ENCODE measurements around the gene PLB1.
"Not testable (repeated sequence)": the region's sequence is repeated elsewhere in the genome, so short reads cannot be mapped to it uniquely, and the experiment has no call there.

PLB1 gene

GRCh38 chr2:28471214-28471613, 24.6 kb upstream of the PLB1 start:
- TF ChIP-seq, protein P1, sequence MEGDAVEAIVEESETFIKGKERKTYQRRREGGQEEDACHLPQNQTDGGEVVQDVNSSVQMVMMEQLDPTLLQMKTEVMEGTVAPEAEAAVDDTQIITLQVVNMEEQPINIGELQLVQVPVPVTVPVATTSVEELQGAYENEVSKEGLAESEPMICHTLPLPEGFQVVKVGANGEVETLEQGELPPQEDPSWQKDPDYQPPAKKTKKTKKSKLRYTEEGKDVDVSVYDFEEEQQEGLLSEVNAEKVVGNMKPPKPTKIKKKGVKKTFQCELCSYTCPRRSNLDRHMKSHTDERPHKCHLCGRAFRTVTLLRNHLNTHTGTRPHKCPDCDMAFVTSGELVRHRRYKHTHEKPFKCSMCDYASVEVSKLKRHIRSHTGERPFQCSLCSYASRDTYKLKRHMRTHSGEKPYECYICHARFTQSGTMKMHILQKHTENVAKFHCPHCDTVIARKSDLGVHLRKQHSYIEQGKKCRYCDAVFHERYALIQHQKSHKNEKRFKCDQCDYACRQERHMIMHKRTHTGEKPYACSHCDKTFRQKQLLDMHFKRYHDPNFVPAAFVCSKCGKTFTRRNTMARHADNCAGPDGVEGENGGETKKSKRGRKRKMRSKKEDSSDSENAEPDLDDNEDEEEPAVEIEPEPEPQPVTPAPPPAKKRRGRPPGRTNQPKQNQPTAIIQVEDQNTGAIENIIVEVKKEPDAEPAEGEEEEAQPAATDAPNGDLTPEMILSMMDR (IDR thresholded peaks at IDR 0.05; ENCODE audit: insufficient read depth, low read length, missing control alignments), result no peak
- no peak for DNase-seq (ENCODE audit: low read depth, low spot score)
- POLR2A ChIA-PET, result no interaction called here
- CTCF ChIA-PET, result interaction anchor here (1.9 to 2.1 kb wide), 2 partner anchors 19 to 768 kb away, joined by 5 to 6 read pairs; no protein-coding TSS in a partner anchor
- H3K4me3 ChIP-seq (ENCODE audit: low read depth, low read length), result no peak overlapping the region

DNA sequence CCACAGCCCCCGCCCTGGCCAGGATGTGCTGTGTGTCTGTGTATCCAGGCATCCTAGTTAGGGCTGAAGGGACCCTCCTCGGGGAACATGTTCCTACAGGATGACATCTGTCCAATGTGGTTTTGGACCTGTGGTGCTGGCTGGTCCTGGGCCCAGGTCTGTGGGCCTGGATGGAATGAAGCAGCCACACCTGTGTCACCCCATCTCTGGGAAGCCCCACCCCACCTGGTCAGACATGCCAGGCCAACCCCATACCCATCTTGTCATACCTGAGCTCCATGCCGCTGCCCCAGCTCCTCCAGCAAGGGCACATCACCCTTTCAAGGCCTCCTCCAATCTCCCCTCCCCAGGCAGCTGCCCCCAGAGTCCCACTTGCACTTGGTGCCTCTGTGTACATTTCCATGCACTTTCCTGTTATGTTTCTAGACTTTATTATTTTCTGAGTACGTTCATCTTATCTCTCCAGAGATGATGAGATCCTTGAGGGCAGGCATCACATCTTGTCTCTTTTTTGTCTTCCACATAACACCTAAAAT, 24.1 kb upstream of the PLB1 start:
- H3K4me3 ChIP-seq (ENCODE audit: low read depth, low read length), result no peak overlapping the region
- POLR2A ChIA-PET, result no interaction called here
- TF ChIP-seq, protein P1 (IDR thresholded peaks at IDR 0.05; ENCODE audit: insufficient read depth, low read length, missing control alignments), result no peak
- CTCF ChIA-PET, result interaction anchor here (1.9 kb wide), 1 partner anchor 19 kb away, joined by 5 read pairs; no protein-coding TSS in a partner anchor
- no peak for DNase-seq (ENCODE audit: low read depth, low spot score)

DNA sequence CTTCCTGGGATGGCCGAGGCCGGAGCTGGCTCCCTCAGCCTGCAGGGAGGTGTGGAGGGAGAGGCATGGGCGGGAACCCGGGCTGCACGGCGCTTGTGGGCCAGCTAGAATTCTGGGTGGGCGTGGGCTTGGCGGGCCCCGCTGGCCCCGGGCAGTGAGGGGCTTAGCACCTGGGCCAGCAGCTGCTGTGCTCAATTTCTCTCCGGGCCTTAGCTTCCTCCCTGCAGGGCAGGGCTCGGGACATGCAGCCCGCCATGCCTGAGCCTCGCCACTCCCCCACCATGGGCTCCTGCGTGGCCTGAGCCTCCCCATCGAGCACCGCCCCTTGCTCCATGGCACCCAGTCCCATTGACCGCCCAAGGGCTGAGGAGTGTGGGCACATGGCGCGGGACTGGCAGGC, 23.2 kb upstream of the PLB1 start:
- POLR2A ChIA-PET; H3K4me3 ChIP-seq (ENCODE audit: low read depth, low read length); CTCF ChIA-PET; DNase-seq (ENCODE audit: low read depth, low spot score): not testable (repeated sequence)

DNA sequence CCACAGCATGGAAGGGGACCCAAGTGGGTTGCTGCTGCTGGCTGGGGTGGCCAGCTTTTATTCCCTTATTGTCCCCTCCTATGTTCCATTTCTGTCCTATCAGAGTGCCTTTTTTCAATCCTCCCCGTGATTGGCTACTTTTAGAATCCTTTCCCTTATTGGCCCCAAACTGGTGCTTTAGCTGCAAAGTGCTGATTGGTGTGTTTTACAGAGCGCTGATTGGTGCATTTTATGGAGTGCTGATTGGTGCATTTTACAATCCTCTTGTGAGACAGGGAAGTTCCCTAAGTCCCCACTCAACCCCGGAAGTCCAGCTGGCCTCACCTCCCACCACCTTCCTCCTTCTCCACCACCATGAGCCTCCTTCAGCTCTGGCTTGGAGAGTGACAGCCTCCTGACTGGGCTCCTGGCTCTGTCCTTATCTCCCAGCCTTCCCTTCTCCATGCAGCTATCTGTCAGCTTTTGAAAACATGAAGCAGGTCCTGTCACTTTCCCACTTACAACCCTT, 20.7 kb upstream of the PLB1 start:
- DNase-seq (ENCODE audit: low read depth, low spot score), result no peak
- TF ChIP-seq, protein P1 (IDR thresholded peaks at IDR 0.05; ENCODE audit: insufficient read depth, low read length, missing control alignments), result no peak
- ChIA-PET CTCF (interaction anchor here (1.4 kb wide), 1 partner anchor 22 kb away, joined by 6 read pairs; no protein-coding TSS in a partner anchor), POLR2A (no interaction called here)
- no peak overlapping the region for H3K4me3 ChIP-seq (ENCODE audit: low read depth, low read length)

DNA sequence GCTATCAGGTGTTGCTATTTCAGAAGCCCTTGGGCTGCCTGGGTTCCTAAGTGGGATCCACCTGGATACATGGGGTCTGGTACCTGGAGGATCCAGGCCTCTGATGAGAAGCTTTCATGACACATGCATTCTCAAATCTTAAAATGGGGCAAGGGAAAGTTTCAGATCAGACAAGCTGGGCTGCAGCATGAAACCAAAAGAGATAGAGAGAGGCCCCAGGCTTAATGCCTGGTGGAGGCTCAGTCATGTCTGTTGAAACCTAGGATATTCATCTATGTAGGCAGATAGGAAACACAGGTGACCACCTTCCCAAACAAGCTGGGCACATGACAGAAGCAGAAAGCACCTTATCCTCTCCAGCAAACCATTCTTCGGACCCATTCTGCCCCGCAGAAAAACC, 18.8 kb upstream of the PLB1 start:
- no peak for DNase-seq (ENCODE audit: low read depth, low spot score)
- POLR2A ChIA-PET, result no interaction called here
- TF ChIP-seq, protein P1 (IDR thresholded peaks at IDR 0.05; ENCODE audit: insufficient read depth, low read length, missing control alignments), result no peak
- no peak overlapping the region for H3K4me3 ChIP-seq (ENCODE audit: low read depth, low read length)
- CTCF ChIA-PET, result no interaction called here

GRCh38 chr2:28477645-28478044, 18.2 kb upstream of the PLB1 start:
- DNase-seq (ENCODE audit: low read depth, low spot score), result no peak
- ChIA-PET CTCF (no interaction called here), POLR2A (no interaction called here)
- no peak overlapping the region for H3K4me3 ChIP-seq (ENCODE audit: low read depth, low read length)
- TF ChIP-seq, protein P1 (IDR thresholded peaks at IDR 0.05; ENCODE audit: insufficient read depth, low read length, missing control alignments), result no peak

Measured in AG04449 (cell line).